Endothelial cell of umbilical vein (primary cell): ENCODE results near the gene HNRNPH1. TPM values are rescaled to one million over a fixed set of nuclear protein-coding genes. Genes with fewer than 3 reads are reported as not detected.

ENCODE experiments used
- BruUV-seq: library from RNA; stranded (reverse); fragments of 400-500 nt; replicated peaks from 2 replicates; lab custom pipeline; 2021; lab: Mats Ljungman, UMichigan
- CTCF ChIA-PET: fragments of 300-600, 350-600 bp; sonication (Branson Sonifier 250); formaldehyde crosslinking; loops from one replicate; lab custom pipeline; 2021; ENCODE audit warnings: antibody characterized with exemption, inconsistent platforms; lab: Charles Lee
- POLR2A ChIA-PET: fragments of 300-600, 350-600 bp; sonication (Branson Sonifier 250); formaldehyde crosslinking; loops from one replicate; lab custom pipeline; 2021; ENCODE audit warnings: antibody characterized with exemption, inconsistent platforms; lab: Charles Lee
- DNase-seq: peaks from one replicate; pipeline ENCODE4 v3.0.0-alpha.2; 2011; ENCODE audit warnings: low read depth, low spot score
- FAIRE-seq: peaks from 2 replicates; lab custom pipeline; 2011; peaks lifted over from hg19 to GRCh38; lab: Jason Lieb, UNC
- H2AFZ ChIP-seq: 2 replicates; pipeline ENCODE4 v1.6.0; 2012; ENCODE audit warnings: low read depth, low read length, control low read depth, inconsistent platforms
- H3K27ac ChIP-seq: 2 replicates; pipeline ENCODE4 v1.5.1; 2011; ENCODE audit warnings: low read depth, mild to moderate bottlenecking, control low read depth, low read length, moderate library complexity; ENCODE audit not compliant: insufficient read depth
- H3K27me3 ChIP-seq, 2 experiments: 2 replicates each; pipeline versions ENCODE4 v1.6.0 to v1.6.1; 2011; ENCODE audit warnings: low read length in 2 of 2, mixed read lengths in 1 of 2; ENCODE audit not compliant: control insufficient read depth in 2 of 2, insufficient read depth in 2 of 2
- H3K36me3 ChIP-seq, 2 experiments: 2 replicates in 1 of 2; 3 replicates in 1 of 2; pipeline ENCODE4 v1.5.1; 2011; ENCODE audit warnings: low read length in 2 of 2, mild to moderate bottlenecking in 1 of 2, moderate library complexity in 1 of 2; ENCODE audit not compliant: control insufficient read depth in 2 of 2, insufficient read depth in 2 of 2; ENCODE audit errors: extremely low read depth in 1 of 2
- H3K4me1 ChIP-seq: 3 replicates; pipeline ENCODE4 v1.5.1; 2011; ENCODE audit warnings: mild to moderate bottlenecking, low read length; ENCODE audit not compliant: control insufficient read depth, insufficient read depth; ENCODE audit errors: extremely low read depth
- H3K4me2 ChIP-seq: 2 replicates; pipeline ENCODE4 v1.6.1; 2011; ENCODE audit warnings: low read length, control low read depth, mixed read lengths; ENCODE audit not compliant: insufficient read depth
- H3K4me3 ChIP-seq, 3 experiments: fragments of 200-600 bp in 1 of 3; sonication (generic), shearing (Covaris generic) in 1 of 3; replicated peaks in 1 of 3; 2 replicates each; pipeline ENCODE4 v1.5.1; 2011 to 2016; ENCODE audit warnings: control low read depth in 3 of 3, low read length in 3 of 3, mild to moderate bottlenecking in 2 of 3, inconsistent platforms in 1 of 3, low read depth in 1 of 3, moderate library complexity in 1 of 3; ENCODE audit not compliant: insufficient read depth in 1 of 3
- H3K79me2 ChIP-seq: 2 replicates; pipeline ENCODE4 v1.6.0; 2012; ENCODE audit warnings: low read length, inconsistent platforms; ENCODE audit not compliant: control insufficient read depth, insufficient read depth
- H3K9ac ChIP-seq: replicated peaks from 2 replicates; pipeline ENCODE3; 2011; ENCODE audit warnings: low read length, control low read depth; ENCODE audit not compliant: insufficient read depth; ENCODE audit errors: extremely low read depth
- H3K9me1 ChIP-seq: replicated peaks from 3 replicates; pipeline ENCODE4 v1.6.0; 2011; ENCODE audit warnings: mild to moderate bottlenecking, low read length; ENCODE audit not compliant: control insufficient read depth, insufficient read depth; ENCODE audit errors: extremely low read depth
- H3K9me3 ChIP-seq: replicated peaks from 2 replicates; pipeline ENCODE4 v1.5.1; 2012; ENCODE audit warnings: low read length, inconsistent platforms; ENCODE audit not compliant: control insufficient read depth, insufficient read depth
- H4K20me1 ChIP-seq: replicated peaks from 2 replicates; pipeline ENCODE3; 2011; ENCODE audit warnings: mild to moderate bottlenecking, low read length; ENCODE audit not compliant: control insufficient read depth, insufficient read depth; ENCODE audit errors: extremely low read depth
- CTCF ChIP-seq, 2 donors: IDR thresholded peaks; 1 replicate in 1 of 2; 2 replicates in 1 of 2; pipeline ENCODE4 v1.5.1; 2011; ENCODE audit warnings: low read length in 2 of 2, mild to moderate bottlenecking in 2 of 2, moderate library complexity in 2 of 2, control low read depth in 1 of 2, inconsistent platforms in 1 of 2, low read depth in 1 of 2; ENCODE audit not compliant: insufficient read depth in 1 of 2; ENCODE audit errors: extremely low read depth in 1 of 2
- EZH2 ChIP-seq: IDR thresholded peaks from 2 replicates; pipeline ENCODE4 v1.6.1; 2012; ENCODE audit warnings: borderline replicate concordance, low read depth, mild to moderate bottlenecking, moderate library complexity, low read length, inconsistent platforms; ENCODE audit not compliant: severe bottlenecking
- FOS ChIP-seq: IDR thresholded peaks from 2 replicates; pipeline ENCODE4 v1.6.1; 2011; ENCODE audit warnings: mild to moderate bottlenecking, low read length, moderate library complexity, borderline replicate concordance; ENCODE audit not compliant: insufficient read depth
- GATA2 ChIP-seq: IDR thresholded peaks from 2 replicates; pipeline ENCODE4 v1.7.0; 2011; ENCODE audit warnings: low read depth, mild to moderate bottlenecking, moderate library complexity, mixed read lengths, low read length; ENCODE audit not compliant: insufficient read length, insufficient read depth
- JUN ChIP-seq: IDR thresholded peaks from 2 replicates; pipeline ENCODE4 v1.6.1; 2011; ENCODE audit warnings: borderline replicate concordance, low read depth; ENCODE audit not compliant: insufficient read length, insufficient read depth
- MAX ChIP-seq: IDR thresholded peaks from 2 replicates; pipeline ENCODE4 v1.6.1; 2011; ENCODE audit not compliant: insufficient read depth, insufficient read length
- MYC ChIP-seq: IDR thresholded peaks from one replicate; pipeline ENCODE4 v1.6.1; 2011; ENCODE audit warnings: mild to moderate bottlenecking, low read depth, low read length
- POLR2A ChIP-seq: IDR thresholded peaks from 2 replicates; pipeline ENCODE4 v1.6.1; 2012; ENCODE audit warnings: low read depth, mild to moderate bottlenecking, control low read depth, low read length
- POLR2AphosphoS5 ChIP-seq: IDR thresholded peaks from 2 replicates; pipeline ENCODE4 v1.6.1; 2012; ENCODE audit warnings: low read depth, mild to moderate bottlenecking, control low read depth, low read length, moderate library complexity; ENCODE audit not compliant: insufficient read depth
- dilution Hi-C: fragments of 300-500 bp; cut with MboI; formaldehyde crosslinking; loops from one replicate; pipeline ENCODE4 v1.15.0; 2019; ENCODE audit warnings: low sequenced_read_pairs; ENCODE audit not compliant: extremely low pct_ligation_motif_present
- intact Hi-C: fragments of 100-400 bp; cut with micrococcal nuclease; formaldehyde crosslinking; loops from one replicate; pipeline ENCODE4 v1.10.0; 2022
- polyA plus RNA-seq, 4 experiments: library from polyadenylated mRNA; depleted of rRNA in 3 of 4; stranded (reverse) in 3 of 4; unstranded in 1 of 4; fragments of >200 nt; gene quantifications; 2 replicates each; pipeline versions ENCODE4 v1.2.1 to v1.2.3, GENCODE V29; 2011 to 2012; ENCODE audit warnings: missing spikeins in 1 of 4
- total RNA-seq: library from RNA; stranded (reverse); gene quantifications from 2 replicates; pipeline ENCODE4 v1.2.3, GENCODE V29; 2021

HNRNPH1 gene
- total and polyA plus RNA-seq, 2 donors (not counting 3 experiments of a cell fraction or from before 2014, with no cell fraction given) = 348 to 993 TPM

GRCh38 chr5:179596421-179596820 lies 27.1 kb downstream of the HNRNPH1 start:
- intact Hi-C loops = no loop called here
- Histone ChIP-seq H3K4me3 (no peak overlapping the region), H3K27ac (no peak overlapping the region), H3K9ac (no peak overlapping the region), H3K4me1 (no peaks in the 10 kb centered on the region), H3K9me3 (no peaks in the 10 kb centered on the region), H3K27me3 (no peaks in the 10 kb centered on the region), H3K4me2 (no peak overlapping the region), H3K9me1 (no peaks in the 10 kb centered on the region), H2AFZ (no peak overlapping the region), H4K20me1 (no peaks in the 10 kb centered on the region), H3K79me2 (no peaks in the 10 kb centered on the region), H3K36me3 (peaks cover 9 to 40% of the 10 kb centered on the region in 2 experiments)
- no TSS peak for BruUV-seq
- FAIRE-seq = no peak
- ChIA-PET CTCF (no interaction called here), POLR2A (interaction anchor here (0.6 kb wide), 1 partner anchor 23 kb away, joined by 3 read pairs; no protein-coding TSS in a partner anchor)
- TF ChIP-seq MAX (no peak), CTCF (IDR thresholded peaks at IDR 0.05; ENCODE audit: extremely low read depth in 1 of 2, insufficient read depth in 1 of 2, low read depth in 1 of 2, low read length in 2 of 2) (no peak), GATA2 (no peak), POLR2AphosphoS5 (no peak), MYC (no peak), FOS (no peak), POLR2A (no peak), EZH2 (no peak), JUN (no peak)
- DNase-seq = no peak
- dilution Hi-C loops = no loop called here
